HT1080 (cell line): ENCODE data around the gene SLCO3A1. TPM values are rescaled to one million over a fixed set of nuclear protein-coding genes. Genes with fewer than 3 reads are reported as not detected.

Source experiments
- DNase-seq: peaks from one replicate; pipeline ENCODE4 v3.0.0-alpha.2; 2015; ENCODE audit warnings: low read depth
- total RNA-seq: library from RNA; depleted of rRNA; stranded (reverse); fragments of >200 nt; shearing (Covaris generic); gene quantifications from 2 replicates; pipeline ENCODE4 v1.2.3, GENCODE V29; 2014

Gene SLCO3A1
- total RNA-seq, 1 experiment from 2014 or later, result 4.6 TPM

DNA sequence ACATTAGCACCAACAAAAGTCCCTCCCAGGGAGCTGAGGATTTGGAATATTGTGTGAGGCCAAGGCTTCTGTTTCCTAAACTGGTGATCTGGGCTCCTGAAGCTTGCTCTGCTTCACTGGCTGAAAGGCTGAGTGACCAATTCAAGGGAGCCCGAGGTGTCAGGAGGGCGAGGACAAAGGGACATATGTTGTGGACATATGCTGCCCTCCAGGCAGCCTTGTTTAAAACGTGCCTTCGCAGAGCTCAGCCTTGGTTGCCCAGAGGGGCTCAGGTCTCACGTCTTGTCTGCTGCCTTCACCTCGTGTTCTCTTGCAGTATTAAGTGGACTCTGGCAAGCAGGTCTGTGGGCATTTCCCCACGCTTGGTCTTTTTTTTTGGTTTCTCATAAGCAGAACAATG is 7.0 kb downstream of the SLCO3A1 start:
- DNase-seq, result no peak

GRCh38 chr15:91861223-91861622 is 7.7 kb downstream of the SLCO3A1 start:
- DNase-seq, result no peak

DNA sequence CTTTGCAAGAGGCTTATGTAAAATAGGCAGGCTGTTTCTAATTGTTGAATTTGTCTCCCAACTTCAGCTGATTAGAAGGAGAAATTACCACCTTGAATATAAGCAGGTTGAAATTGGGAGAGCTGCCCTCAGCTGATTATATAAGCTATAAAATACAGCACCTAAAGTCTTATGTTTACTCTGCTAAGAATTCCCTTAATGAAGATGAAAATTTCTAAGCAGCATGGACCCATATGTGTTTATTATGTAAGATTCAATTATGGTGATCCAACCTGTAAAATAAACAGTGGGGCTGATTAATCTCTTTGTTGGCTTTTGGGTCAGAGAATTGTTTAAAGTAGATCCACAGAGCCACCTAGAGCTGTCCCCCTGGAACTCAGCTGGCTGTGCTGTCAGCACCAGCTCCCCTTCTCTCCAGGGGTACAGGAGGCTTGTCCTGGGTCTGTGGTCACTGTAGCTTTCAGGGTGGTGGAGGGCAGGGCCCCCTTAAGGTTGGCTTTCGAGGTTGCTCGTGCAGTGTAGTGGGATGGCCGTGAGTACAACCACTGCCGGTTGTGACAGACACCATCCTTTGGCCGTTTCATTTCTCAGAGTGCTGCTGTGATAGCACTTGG is 9.5 kb downstream of the SLCO3A1 start:
- no peak for DNase-seq

DNA sequence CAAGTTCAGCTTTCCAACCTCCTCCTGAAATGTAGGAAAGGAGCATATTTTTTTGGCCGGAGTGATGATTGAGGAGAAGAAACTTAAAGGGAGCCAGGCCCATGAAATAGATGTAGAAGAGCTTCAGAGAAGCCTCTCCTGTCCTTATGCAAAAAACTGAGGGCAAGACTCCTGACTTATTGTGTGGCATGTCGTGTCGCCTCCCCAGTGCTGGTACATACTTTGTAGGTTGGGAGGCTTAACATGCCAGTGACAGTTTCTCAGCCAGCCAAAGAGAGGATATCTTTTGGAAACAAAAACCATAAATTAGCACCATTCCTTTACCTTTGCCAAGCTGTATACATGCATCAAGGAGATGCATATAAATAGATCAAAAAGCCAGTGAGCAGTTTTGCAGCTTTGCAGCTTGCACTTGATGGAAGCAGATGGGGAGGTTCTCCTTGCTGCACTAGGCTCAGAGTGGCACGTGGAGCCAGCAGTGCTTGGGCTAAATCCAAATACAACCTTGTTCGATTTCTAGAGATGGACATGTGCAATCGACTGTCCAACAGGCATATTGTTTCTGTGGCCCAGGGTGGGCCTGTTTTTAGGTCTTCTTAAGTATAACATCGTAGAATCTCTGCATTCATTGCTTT is 10.2 kb downstream of the SLCO3A1 start:
- no peak for DNase-seq

DNA sequence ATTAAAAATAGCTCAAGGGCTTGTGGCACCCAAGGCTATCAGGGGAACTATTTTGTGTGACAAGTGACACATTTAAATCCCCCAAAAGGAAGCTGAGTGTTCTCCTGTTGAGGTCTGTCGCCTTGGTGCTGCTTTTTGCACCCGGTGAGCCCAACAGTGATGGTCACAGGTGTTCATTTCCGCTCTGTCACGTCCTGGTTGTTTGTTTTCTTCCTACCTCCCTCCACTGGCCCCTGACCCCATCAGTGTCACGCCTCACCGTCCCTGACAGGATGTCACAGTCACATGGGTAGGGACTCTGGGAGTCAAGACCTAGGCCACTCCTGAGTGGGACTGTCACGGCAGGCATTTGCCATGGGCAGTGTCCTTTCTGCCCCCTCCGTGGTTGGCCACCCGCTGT is 11.2 kb downstream of the SLCO3A1 start:
- no peak for DNase-seq

DNA sequence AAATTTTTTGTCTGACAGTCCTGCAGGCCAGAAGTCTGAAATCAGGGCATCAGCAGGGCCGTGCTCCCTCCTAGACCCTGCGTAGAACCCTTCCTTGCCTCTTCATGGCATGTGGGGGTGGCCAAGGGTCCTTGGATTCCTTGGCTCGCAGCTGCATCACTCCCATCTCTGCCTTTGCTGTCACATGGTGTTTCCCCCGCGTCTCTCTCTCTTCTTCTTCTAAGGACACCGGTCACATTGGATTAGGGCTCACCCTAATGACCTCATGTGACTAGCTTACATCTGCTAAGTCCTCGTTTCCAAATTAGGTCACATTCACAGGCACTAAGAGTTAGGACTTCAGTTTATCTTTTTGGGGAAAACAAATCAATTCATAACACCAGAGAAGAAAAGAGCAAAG is 12.0 kb downstream of the SLCO3A1 start:
- no peak for DNase-seq

DNA sequence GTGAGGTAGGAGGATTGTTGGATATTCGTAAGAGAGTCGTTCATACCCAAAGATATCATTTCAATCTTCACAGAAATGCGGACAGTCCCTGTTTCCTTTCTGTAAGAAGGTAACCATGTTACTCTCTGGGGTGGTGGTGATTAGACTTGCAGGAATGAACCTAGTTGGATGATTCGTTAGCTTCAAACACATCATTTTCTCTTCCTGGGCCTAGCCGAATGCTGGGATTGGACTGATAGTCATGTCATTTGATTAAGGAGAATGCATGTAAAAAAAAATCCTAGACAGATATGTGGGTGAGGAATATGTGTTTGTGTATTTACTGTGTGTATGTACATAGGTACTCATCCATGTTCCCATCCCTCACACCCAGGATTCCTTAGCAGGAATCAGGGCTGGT is 12.4 kb downstream of the SLCO3A1 start:
- no peak for DNase-seq

DNA sequence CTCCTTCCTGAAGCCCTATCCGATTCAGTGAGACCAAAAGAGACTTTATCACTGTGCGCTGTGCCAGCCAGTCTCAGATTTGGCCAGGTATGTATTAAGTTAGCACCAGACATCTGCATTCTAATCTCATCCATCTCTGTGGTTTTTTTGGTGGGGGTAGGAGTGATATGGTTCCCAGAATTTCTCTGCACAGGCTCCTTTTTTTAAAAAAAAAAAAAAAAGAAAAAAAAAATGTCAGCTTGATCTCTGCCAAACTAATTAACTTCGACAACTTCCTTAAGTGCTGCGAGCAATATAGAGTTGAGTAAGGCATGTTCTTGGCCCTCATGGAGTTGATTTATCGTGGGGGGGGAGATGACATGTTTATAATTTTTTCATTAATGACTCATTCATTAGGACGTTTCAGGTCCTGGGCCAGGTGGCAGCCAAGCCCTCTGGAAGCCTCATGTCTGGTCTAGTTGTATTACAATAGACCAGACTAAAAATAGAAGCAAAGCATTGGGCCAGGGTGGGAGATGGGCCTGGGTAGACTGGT is 12.9 kb downstream of the SLCO3A1 start:
- DNase-seq, result no peak

DNA sequence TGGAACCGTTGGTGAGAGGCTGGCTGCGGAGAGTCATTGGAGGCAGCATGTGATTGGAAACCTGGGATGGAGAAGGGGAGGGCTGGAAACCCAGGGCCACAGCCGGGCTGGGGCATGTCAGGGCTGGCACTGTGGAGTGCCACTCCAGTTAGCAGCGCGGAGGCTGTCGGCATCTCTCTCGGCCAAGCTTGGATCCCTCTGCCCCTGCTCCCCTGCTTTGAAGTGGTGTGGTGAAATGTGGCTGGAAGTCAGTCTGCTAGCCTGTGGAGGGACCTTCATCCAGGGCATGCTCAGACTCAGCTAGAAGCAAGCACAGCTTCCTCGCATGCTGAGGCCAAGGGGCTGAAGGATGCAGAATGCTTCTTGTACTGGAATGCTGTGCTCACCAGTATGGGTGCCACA is 13.5 kb downstream of the SLCO3A1 start:
- no peak for DNase-seq

GRCh38 chr15:91867581-91868026 is 14.1 kb downstream of the SLCO3A1 start:
- peak; percentile 96 for DNase-seq

DNA sequence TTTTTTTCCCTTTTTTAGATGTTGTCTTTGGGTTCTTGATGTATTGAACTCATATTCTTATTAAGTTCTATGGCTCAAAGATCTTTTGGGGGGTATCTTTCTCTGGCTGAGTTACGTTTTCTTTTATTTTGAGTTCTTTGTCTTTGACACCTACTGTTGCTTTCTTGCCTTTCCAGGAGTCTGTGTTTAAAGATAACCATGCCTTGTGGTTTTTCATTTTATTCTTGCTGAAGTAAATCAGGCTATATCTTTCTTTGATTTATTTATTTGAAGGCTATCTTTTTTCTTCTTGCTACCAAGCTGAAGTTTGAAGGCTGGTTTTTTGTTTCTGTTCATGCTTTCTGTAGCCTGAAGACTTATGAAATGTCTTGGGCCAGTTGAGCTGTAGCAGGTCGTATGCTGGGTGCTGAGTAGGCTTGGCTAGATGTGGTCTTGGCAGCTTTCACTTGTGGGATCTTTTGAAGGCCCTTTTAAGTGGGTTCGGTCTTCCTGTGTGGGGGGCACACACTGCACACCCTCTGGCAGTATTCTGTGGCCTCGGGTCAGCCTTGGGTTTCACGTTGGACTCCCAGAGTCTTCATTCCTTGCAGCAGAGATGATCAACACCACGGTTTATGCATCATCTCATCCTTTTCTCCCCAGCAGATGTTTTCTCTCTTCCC is 17.5 kb downstream of the SLCO3A1 start:
- DNase-seq, result no peak

GRCh38 chr15:91871837-91872236 is 18.3 kb downstream of the SLCO3A1 start:
- DNase-seq, result no peak

DNA sequence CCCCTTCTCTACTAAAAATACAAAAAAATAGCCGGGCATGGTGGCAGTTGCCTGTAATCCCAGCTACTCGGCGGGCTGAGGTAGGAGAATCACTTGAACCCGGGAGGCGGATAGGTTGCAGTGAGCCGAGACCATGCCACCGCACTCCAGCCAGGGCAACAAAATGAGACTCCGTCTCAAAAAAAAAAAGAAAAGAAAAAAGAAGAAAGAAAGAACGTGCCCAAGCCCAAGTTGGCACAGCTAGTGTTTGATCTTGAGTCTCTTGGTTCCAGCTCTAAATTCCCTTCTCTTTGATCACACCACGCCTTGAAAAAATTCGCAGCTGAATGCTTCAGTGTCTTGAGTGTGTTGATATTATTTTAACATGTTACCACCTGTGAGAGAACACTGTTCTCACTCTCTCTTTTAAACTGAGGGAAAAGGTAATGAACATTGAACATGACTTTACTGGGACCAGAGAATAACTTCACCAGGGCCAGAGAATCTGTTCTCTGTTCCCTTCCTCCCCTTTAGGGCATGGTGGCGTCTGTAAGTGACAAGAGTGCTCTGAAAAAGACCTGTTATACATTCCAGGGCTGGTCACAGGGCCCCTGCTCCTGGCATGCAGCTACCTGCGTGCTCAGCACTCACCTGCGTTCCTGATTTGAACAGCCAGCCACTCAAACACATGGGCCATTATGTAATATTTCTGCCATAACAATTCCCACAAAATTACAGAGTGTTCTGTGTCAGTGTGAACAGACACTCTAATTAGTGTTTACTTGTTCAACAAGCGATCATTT is 19.0 kb downstream of the SLCO3A1 start:
- no peak for DNase-seq

GRCh38 chr15:91873138-91873536 is 19.6 kb downstream of the SLCO3A1 start:
- no peak for DNase-seq

GRCh38 chr15:91874171-91874570 is 20.7 kb downstream of the SLCO3A1 start:
- DNase-seq, result no peak

DNA sequence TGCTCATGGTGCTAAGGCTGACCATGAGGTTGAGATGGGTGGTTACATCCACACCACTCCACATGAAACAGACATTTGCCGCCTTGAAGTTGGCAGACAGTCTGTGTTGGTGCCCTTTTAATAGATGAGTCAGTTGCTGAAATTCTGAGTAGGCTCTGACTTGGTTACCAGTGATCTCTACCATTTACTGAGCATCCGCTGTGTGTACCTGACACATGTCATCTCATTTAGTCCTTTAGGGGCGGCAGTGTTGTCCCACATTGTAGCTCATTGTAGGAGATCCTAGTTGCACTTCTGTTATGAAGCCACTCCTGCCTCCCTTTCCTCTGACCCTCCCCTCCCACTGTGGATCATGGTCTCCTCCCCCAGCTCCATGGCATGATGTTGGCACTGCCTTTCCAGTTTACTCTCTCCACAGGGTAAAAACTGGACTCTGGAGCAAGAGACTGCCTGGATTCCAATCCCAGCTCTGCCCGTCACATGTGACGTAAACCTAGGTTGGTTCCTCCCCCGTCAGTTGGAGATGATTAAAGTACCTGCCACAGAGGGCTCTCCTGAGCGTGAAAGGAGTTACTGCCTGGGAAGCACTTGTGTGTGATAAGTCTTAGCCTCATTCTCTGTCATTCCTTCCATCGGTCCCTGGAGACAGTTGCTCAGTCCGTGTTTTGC is 21.6 kb downstream of the SLCO3A1 start:
- DNase-seq, result no peak

- DNase-seq, result no peak
Measured at GRCh38 chr15:91876187-91876586, 22.7 kb downstream of the SLCO3A1 start.

DNA sequence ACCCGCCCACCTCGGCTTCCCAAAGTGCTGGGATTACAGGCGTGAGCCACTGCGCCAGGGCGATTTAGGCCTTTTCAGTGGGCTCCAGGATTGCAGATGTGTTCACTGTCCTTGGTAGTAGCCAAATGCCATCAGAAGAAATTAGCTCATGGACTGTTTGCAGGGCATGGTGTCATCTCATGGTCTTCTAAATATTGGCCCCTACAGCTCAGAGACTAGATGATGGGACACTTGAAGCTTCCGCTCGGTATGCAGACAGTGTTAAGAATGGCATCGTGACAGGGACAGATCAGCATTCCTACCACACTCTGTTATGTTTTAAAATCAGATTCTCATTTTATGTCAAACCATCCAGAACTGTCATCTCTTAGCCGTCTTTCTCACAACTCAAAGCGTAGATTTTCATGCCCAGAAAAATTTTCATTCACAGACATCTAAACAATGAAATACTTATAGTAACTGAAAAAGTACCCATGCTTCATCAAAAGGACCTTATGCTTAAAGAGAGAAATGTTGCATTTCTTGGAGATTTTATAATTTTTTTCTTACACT is 24.9 kb downstream of the SLCO3A1 start:
- no peak for DNase-seq

- no peak for DNase-seq
Measured at GRCh38 chr15:91879158-91879557, 25.6 kb downstream of the SLCO3A1 start.

- no peak for DNase-seq
Measured at GRCh38 chr15:91880373-91880772, 26.9 kb downstream of the SLCO3A1 start.
